Liver (tissue), 3 donors: ENCODE measurements around the gene CAPN3.

Source experiments
- GABPA ChIP-seq, 2 donors: IDR thresholded peaks in 1 of 2; conservative IDR thresholded peaks in 1 of 2; 2 replicates each; pipeline ENCODE4 v1.6.1; 2016; ENCODE audit warnings: antibody characterized with exemption in 2 of 2, mild to moderate bottlenecking in 1 of 2, moderate library complexity in 1 of 2
- TF ChIP-seq, protein P1 (sequence below): fragments of 150-350 bp; IDR thresholded peaks from 2 replicates; pipeline ENCODE4 v1.5.1; 2017; ENCODE audit warnings: improper control_type of control experiment, low read depth, low read length; ENCODE audit not compliant: missing input control
- donor health status: healthy.
- donor health status: healthy.

DNA sequence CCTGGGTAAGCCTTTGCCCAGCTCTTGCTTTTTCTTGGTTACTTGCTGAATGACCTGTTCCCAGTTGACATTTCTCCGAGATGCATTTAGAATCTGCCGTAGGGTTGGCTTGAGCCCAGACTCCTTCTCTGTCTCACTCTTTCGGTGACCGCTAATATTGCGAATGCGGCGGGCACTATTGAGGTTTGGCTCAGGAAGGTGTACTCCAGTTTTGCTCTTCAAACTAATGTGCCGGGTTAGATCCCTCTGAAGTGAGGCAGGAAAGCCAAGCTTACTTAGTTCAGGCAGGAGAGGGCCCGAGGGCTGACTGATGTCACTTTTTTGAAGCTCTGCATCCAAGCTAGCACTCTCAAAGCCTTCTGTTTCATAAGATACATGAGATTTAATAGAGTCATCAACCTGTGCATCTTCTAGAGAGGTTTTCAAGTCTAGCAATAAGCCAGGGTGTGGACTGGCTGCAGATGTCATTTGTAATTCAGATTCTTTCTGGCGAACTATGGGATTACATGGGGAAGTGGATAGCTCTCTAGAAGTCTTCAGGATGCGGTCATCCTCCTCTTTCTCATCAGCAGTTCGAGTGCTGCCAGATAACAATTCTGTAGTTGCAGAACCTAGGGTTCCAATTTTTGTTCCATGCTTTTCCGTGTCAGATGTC lies 90.6 kb downstream of the CAPN3 start:
- TF ChIP-seq GABPA (IDR thresholded peaks at IDR 0.05 in 1 of 2, conservative IDR thresholded peaks at IDR 0.05 in 1 of 2): no peak
- TF ChIP-seq, protein P1, sequence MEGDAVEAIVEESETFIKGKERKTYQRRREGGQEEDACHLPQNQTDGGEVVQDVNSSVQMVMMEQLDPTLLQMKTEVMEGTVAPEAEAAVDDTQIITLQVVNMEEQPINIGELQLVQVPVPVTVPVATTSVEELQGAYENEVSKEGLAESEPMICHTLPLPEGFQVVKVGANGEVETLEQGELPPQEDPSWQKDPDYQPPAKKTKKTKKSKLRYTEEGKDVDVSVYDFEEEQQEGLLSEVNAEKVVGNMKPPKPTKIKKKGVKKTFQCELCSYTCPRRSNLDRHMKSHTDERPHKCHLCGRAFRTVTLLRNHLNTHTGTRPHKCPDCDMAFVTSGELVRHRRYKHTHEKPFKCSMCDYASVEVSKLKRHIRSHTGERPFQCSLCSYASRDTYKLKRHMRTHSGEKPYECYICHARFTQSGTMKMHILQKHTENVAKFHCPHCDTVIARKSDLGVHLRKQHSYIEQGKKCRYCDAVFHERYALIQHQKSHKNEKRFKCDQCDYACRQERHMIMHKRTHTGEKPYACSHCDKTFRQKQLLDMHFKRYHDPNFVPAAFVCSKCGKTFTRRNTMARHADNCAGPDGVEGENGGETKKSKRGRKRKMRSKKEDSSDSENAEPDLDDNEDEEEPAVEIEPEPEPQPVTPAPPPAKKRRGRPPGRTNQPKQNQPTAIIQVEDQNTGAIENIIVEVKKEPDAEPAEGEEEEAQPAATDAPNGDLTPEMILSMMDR: no peak
